ENCODE results near the gene IGF1R.

IGF1R gene

GRCh38 chr15:98894312-98894711 is 246.0 kb downstream of the IGF1R start:
- ATAC-seq (ENCODE audit: low read depth) (no peak), DNase-seq (ENCODE audit: low spot score) (no peak)
- peak overlapping the region; percentile 100 for H3K27ac ChIP-seq (ENCODE audit: poor library complexity, severe bottlenecking)
- H3K36me3 ChIP-seq (ENCODE audit: low read depth): peaks cover 42% of the 10 kb centered on the region
- no peak overlapping the region for H3K4me3 ChIP-seq (ENCODE audit: severe bottlenecking)
- no peak for TF ChIP-seq CTCF (IDR thresholded peaks at IDR 0.05; ENCODE audit: poor library complexity, severe bottlenecking)
- peaks cover 59% of the 10 kb centered on the region for H3K4me1 ChIP-seq (ENCODE audit: insufficient read depth, poor library complexity, severe bottlenecking)
- no peaks in the 10 kb centered on the region for H3K27me3 ChIP-seq (ENCODE audit: insufficient read depth, poor library complexity, severe bottlenecking)
- no peaks in the 10 kb centered on the region for H3K9me3 ChIP-seq (ENCODE audit: severe bottlenecking)

- Histone ChIP-seq H3K27me3 (ENCODE audit: insufficient read depth, poor library complexity, severe bottlenecking) (no peaks in the 10 kb centered on the region), H3K36me3 (ENCODE audit: low read depth) (peaks cover 53% of the 10 kb centered on the region), H3K9me3 (ENCODE audit: severe bottlenecking) (no peaks in the 10 kb centered on the region), H3K4me1 (ENCODE audit: insufficient read depth, poor library complexity, severe bottlenecking) (peaks cover 42% of the 10 kb centered on the region), H3K27ac (ENCODE audit: poor library complexity, severe bottlenecking) (peak overlapping the region; percentile 100), H3K4me3 (ENCODE audit: severe bottlenecking) (no peak overlapping the region)
- ATAC-seq (ENCODE audit: low read depth): peak; percentile 46
- DNase-seq (ENCODE audit: low spot score): no peak
- no peak for TF ChIP-seq CTCF (IDR thresholded peaks at IDR 0.05; ENCODE audit: poor library complexity, severe bottlenecking)
These were observed 247.8 kb downstream of the IGF1R start for GRCh38 chr15:98896002-98896721.

GRCh38 chr15:98896802-98897732 is 248.7 kb downstream of the IGF1R start:
- TF ChIP-seq CTCF (IDR thresholded peaks at IDR 0.05; ENCODE audit: poor library complexity, severe bottlenecking): no peak
- peak; percentile 92 for DNase-seq (ENCODE audit: low spot score)
- H3K36me3 ChIP-seq (ENCODE audit: low read depth): peaks cover 45% of the 10 kb centered on the region
- H3K9me3 ChIP-seq (ENCODE audit: severe bottlenecking): no peaks in the 10 kb centered on the region
- H3K27ac ChIP-seq (ENCODE audit: poor library complexity, severe bottlenecking): peak overlapping the region; percentile 100
- H3K4me3 ChIP-seq (ENCODE audit: severe bottlenecking): no peak overlapping the region
- ATAC-seq (ENCODE audit: low read depth): peak; percentile 90
- H3K4me1 ChIP-seq (ENCODE audit: insufficient read depth, poor library complexity, severe bottlenecking): peaks cover 50% of the 10 kb centered on the region
- no peaks in the 10 kb centered on the region for H3K27me3 ChIP-seq (ENCODE audit: insufficient read depth, poor library complexity, severe bottlenecking)

GRCh38 chr15:98898122-98898521 is 249.8 kb downstream of the IGF1R start:
- ATAC-seq (ENCODE audit: low read depth): no peak
- no peak for DNase-seq (ENCODE audit: low spot score)
- Histone ChIP-seq H3K4me3 (ENCODE audit: severe bottlenecking) (no peak overlapping the region), H3K36me3 (ENCODE audit: low read depth) (peaks cover 53% of the 10 kb centered on the region), H3K4me1 (ENCODE audit: insufficient read depth, poor library complexity, severe bottlenecking) (peaks cover 55% of the 10 kb centered on the region), H3K27me3 (ENCODE audit: insufficient read depth, poor library complexity, severe bottlenecking) (no peaks in the 10 kb centered on the region), H3K9me3 (ENCODE audit: severe bottlenecking) (no peaks in the 10 kb centered on the region), H3K27ac (ENCODE audit: poor library complexity, severe bottlenecking) (peak overlapping the region; percentile 100)
- no peak for TF ChIP-seq CTCF (IDR thresholded peaks at IDR 0.05; ENCODE audit: poor library complexity, severe bottlenecking)
